HG02623 (cell line): ENCODE results near the gene LTBP1.
A peak's percentile ranks its signal among the peaks of the same experiment; 100 is the strongest.
"Not testable (repeated sequence)": the region's sequence is repeated elsewhere in the genome, so short reads cannot be mapped to it uniquely, and the experiment has no call there.

Source experiments
- ATAC-seq: cut with Tn5 transposase; IDR thresholded peaks from one replicate; pipeline ENCODE4 v1.9.1; 2021; ENCODE audit warnings: moderate library complexity; ENCODE audit not compliant: unreplicated experiment

Gene LTBP1

GRCh38 chr2:32946314-32947075, at the start of gene LTBP1:
TSS of gene LTBP1 (plus strand) at chr2:32946953. CDS start at chr2:32947325, 372 bp downstream.
- peak; percentile 65 for ATAC-seq

GRCh38 chr2:32900246-32900973, 46.3 kb upstream of the LTBP1 start:
- no peak for ATAC-seq

- ATAC-seq, result no peak
Measured at GRCh38 chr2:32901313-32901712, 45.4 kb upstream of the LTBP1 start.

GRCh38 chr2:32902174-32902573, 44.6 kb upstream of the LTBP1 start:
- ATAC-seq, result no peak

GRCh38 chr2:32902986-32903385, 43.8 kb upstream of the LTBP1 start:
- no peak for ATAC-seq

GRCh38 chr2:32904074-32904473, 42.7 kb upstream of the LTBP1 start:
- ATAC-seq, result no peak

- no peak for ATAC-seq
Measured at GRCh38 chr2:32904751-32905150, 42.0 kb upstream of the LTBP1 start.

GRCh38 chr2:32905270-32905669, 41.5 kb upstream of the LTBP1 start:
- no peak for ATAC-seq

- ATAC-seq, result peak; percentile 94
Measured at GRCh38 chr2:32910883-32911598, 35.7 kb upstream of the LTBP1 start.

- ATAC-seq, result no peak
Measured at GRCh38 chr2:32915694-32916093, 31.1 kb upstream of the LTBP1 start.

- ATAC-seq, result no peak
Measured at GRCh38 chr2:32918774-32919173, 28.0 kb upstream of the LTBP1 start.

- not testable (repeated sequence) for ATAC-seq
Measured at GRCh38 chr2:32919901-32920300, 26.9 kb upstream of the LTBP1 start.

GRCh38 chr2:32921486-32921885, 25.3 kb upstream of the LTBP1 start:
- ATAC-seq, result not testable (repeated sequence)

- ATAC-seq, result no peak
Measured at GRCh38 chr2:32922501-32922900, 24.3 kb upstream of the LTBP1 start.

- ATAC-seq, result no peak
Measured at GRCh38 chr2:32923109-32923508, 23.6 kb upstream of the LTBP1 start.

GRCh38 chr2:32925283-32925815, 21.4 kb upstream of the LTBP1 start:
- no peak for ATAC-seq

GRCh38 chr2:32925976-32926707, 20.6 kb upstream of the LTBP1 start:
- ATAC-seq, result no peak

- ATAC-seq, result no peak
Measured at GRCh38 chr2:32926708-32927084, 20.1 kb upstream of the LTBP1 start.

- no peak for ATAC-seq
Measured at GRCh38 chr2:32930436-32930835, 16.3 kb upstream of the LTBP1 start.

- no peak for ATAC-seq
Measured at GRCh38 chr2:32931519-32931918, 15.2 kb upstream of the LTBP1 start.
